Mesenchymal stem cell (in vitro differentiated cells and primary cell): ENCODE data around the gene PRSS12.
"Not testable (repeated sequence)": the region's sequence is repeated elsewhere in the genome, so short reads cannot be mapped to it uniquely, and the experiment has no call there.

ENCODE experiments used
- DNase-seq: peaks from one replicate; pipeline ENCODE4 v3.0.0-alpha.2; 2013
- H2AFZ ChIP-seq: one replicate; pipeline ENCODE4 v1.6.1; 2013; ENCODE audit warnings: low read depth, mild to moderate bottlenecking, control low read depth, inconsistent platforms, low read length, moderate library complexity
- H2AK5ac ChIP-seq: 2 replicates; pipeline ENCODE4 v1.6.1; 2013; ENCODE audit warnings: low read length, moderate library complexity, mild to moderate bottlenecking, inconsistent platforms; ENCODE audit not compliant: severe bottlenecking
- H2BK120ac ChIP-seq: one replicate; pipeline ENCODE4 v1.6.1; 2013; ENCODE audit warnings: low read depth, mild to moderate bottlenecking, inconsistent platforms, low read length, moderate library complexity
- H2BK12ac ChIP-seq, 2 experiments: one replicate each; pipeline ENCODE4 v1.6.1; 2013; ENCODE audit warnings: inconsistent platforms in 2 of 2, low read length in 2 of 2, mild to moderate bottlenecking in 2 of 2, moderate library complexity in 2 of 2, control low read depth in 1 of 2
- H2BK15ac ChIP-seq: one replicate; pipeline ENCODE4 v1.6.1; 2013; ENCODE audit warnings: mild to moderate bottlenecking, low read depth, inconsistent platforms; ENCODE audit not compliant: poor library complexity, severe bottlenecking
- H2BK5ac ChIP-seq: 2 replicates; pipeline ENCODE4 v1.6.1; 2013; ENCODE audit warnings: low read depth, mild to moderate bottlenecking, low read length, control low read depth, inconsistent platforms; ENCODE audit not compliant: poor library complexity, severe bottlenecking
- H3K14ac ChIP-seq, 2 experiments: one replicate each; pipeline ENCODE4 v1.6.1; 2013; ENCODE audit warnings: inconsistent platforms in 2 of 2, low read length in 2 of 2, control low read depth in 1 of 2, mild to moderate bottlenecking in 1 of 2, moderate library complexity in 1 of 2
- H3K18ac ChIP-seq, 2 experiments: one replicate each; pipeline ENCODE4 v1.6.1; 2013; ENCODE audit warnings: inconsistent platforms in 2 of 2, low read length in 2 of 2, control low read depth in 1 of 2, low read depth in 1 of 2, mild to moderate bottlenecking in 1 of 2
- H3K23ac ChIP-seq, 2 experiments: one replicate each; pipeline ENCODE4 v1.6.1; 2013; ENCODE audit warnings: inconsistent platforms in 2 of 2, low read length in 2 of 2, mild to moderate bottlenecking in 2 of 2, moderate library complexity in 2 of 2, control low read depth in 1 of 2
- H3K27ac ChIP-seq: 2 replicates; pipeline ENCODE4 v1.5.1; 2013; ENCODE audit warnings: mild to moderate bottlenecking, moderate library complexity, low read length, control low read depth, inconsistent platforms; ENCODE audit not compliant: poor library complexity, severe bottlenecking
- H3K27me3 ChIP-seq, 2 experiments: 2 replicates each; pipeline versions ENCODE4 v1.6.1 to v1.7.0; 2013; ENCODE audit warnings: low read length in 2 of 2, mild to moderate bottlenecking in 2 of 2, moderate library complexity in 2 of 2, control low read depth in 1 of 2, inconsistent platforms in 1 of 2; ENCODE audit not compliant: control insufficient read depth in 1 of 2, insufficient read depth in 1 of 2
- H3K36me3 ChIP-seq, 2 experiments: 2 replicates each; pipeline versions ENCODE4 v1.6.1 to v1.7.0; 2013; ENCODE audit warnings: low read length in 2 of 2, control low read depth in 1 of 2, inconsistent platforms in 1 of 2, low read depth in 1 of 2, mild to moderate bottlenecking in 1 of 2; ENCODE audit not compliant: insufficient read depth in 2 of 2, control insufficient read depth in 1 of 2
- H3K4ac ChIP-seq, 2 experiments: one replicate each; pipeline ENCODE4 v1.6.1; 2013; ENCODE audit warnings: inconsistent platforms in 2 of 2, low read length in 2 of 2, mild to moderate bottlenecking in 2 of 2, moderate library complexity in 2 of 2, control low read depth in 1 of 2, low read depth in 1 of 2
- H3K4me1 ChIP-seq: 2 replicates; pipeline ENCODE4 v1.6.1; 2013; ENCODE audit warnings: low read depth, low read length, control low read depth; ENCODE audit not compliant: control insufficient read depth, insufficient read depth
- H3K4me2 ChIP-seq: 2 replicates; pipeline ENCODE4 v1.6.1; 2013; ENCODE audit warnings: low read length, mild to moderate bottlenecking, inconsistent platforms; ENCODE audit not compliant: poor library complexity, severe bottlenecking
- H3K4me3 ChIP-seq, 2 experiments: 2 replicates each; pipeline versions ENCODE4 v1.5.1 to v1.7.0; 2013; ENCODE audit warnings: low read length in 2 of 2, mild to moderate bottlenecking in 2 of 2, control low read depth in 1 of 2, low read depth in 1 of 2; ENCODE audit not compliant: insufficient read depth in 1 of 2
- H3K79me1 ChIP-seq: replicated peaks from 2 replicates; pipeline ENCODE4 v1.6.1; 2013; ENCODE audit warnings: mild to moderate bottlenecking, control low read depth, low read length, inconsistent platforms; ENCODE audit not compliant: poor library complexity, severe bottlenecking
- H3K9ac ChIP-seq: 2 replicates; pipeline ENCODE4 v1.7.0; 2013; ENCODE audit warnings: mild to moderate bottlenecking, low read length, moderate library complexity
- H3K9me3 ChIP-seq: 2 replicates; pipeline ENCODE4 v1.7.0; 2013; ENCODE audit warnings: mild to moderate bottlenecking, low read length; ENCODE audit not compliant: control insufficient read depth
- H4K8ac ChIP-seq: one replicate; pipeline ENCODE4 v1.6.1; 2013; ENCODE audit warnings: inconsistent platforms, mild to moderate bottlenecking, low read length, moderate library complexity
- H4K91ac ChIP-seq: one replicate; pipeline ENCODE4 v1.6.1; 2013; ENCODE audit warnings: mild to moderate bottlenecking, low read length, inconsistent platforms
- WGBS: methylation state at CpG from one replicate; pipeline ENCODE4 v1.1.7; 2013; ENCODE audit warnings: mixed read lengths; 5-methylcytosine and 5-hydroxymethylcytosine counted together

Gene PRSS12

DNA sequence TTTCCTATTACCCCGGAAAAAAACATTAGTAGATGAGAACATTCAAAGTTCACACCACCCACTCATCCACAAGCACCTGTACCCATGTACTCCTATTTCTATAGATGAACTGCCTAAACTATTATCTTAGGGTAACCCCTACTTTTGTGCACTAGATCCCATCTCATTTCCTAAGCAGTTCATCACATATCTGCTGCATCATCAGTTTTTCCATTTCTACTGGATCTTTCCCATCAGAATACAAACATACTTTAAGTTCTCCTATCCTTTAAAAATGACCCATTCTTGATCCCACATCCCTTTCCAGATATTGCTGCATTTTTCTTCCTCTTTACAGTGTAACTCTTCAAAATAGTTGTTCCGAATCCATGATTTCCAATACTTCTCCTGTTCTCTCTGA, 81.0 kb downstream of the PRSS12 start:
- no peaks in the 10 kb centered on the region for H3K9me3 ChIP-seq
- H3K4me3 ChIP-seq, result no peak overlapping the region
- H3K27ac ChIP-seq, result no peak overlapping the region
- no peaks in the 10 kb centered on the region for H3K4me1 ChIP-seq
- no peak overlapping the region for H4K91ac ChIP-seq
- H3K23ac ChIP-seq, result no peak overlapping the region
- no peaks in the 10 kb centered on the region for H3K79me1 ChIP-seq
- no peak overlapping the region for H2AK5ac ChIP-seq
- H2BK5ac ChIP-seq, result no peak overlapping the region
- H3K14ac ChIP-seq, result no peak overlapping the region
- no peak overlapping the region for H3K18ac ChIP-seq
- H2BK120ac ChIP-seq, result no peak overlapping the region
- no peak overlapping the region for H2BK12ac ChIP-seq
- WGBS, result 96% methylated on average over 2 of the region's 2 CpGs
- H3K9ac ChIP-seq, result no peak overlapping the region
- no peak overlapping the region for H2BK15ac ChIP-seq
- H2AFZ ChIP-seq, result no peak overlapping the region
- DNase-seq, result no peak
- no peak overlapping the region for H4K8ac ChIP-seq
- no peak overlapping the region for H3K4ac ChIP-seq
- H3K4me2 ChIP-seq, result no peak overlapping the region
- no peaks in the 10 kb centered on the region for H3K36me3 ChIP-seq
- H3K27me3 ChIP-seq, result peaks cover 0 to 24% of the 10 kb centered on the region in 2 experiments

DNA sequence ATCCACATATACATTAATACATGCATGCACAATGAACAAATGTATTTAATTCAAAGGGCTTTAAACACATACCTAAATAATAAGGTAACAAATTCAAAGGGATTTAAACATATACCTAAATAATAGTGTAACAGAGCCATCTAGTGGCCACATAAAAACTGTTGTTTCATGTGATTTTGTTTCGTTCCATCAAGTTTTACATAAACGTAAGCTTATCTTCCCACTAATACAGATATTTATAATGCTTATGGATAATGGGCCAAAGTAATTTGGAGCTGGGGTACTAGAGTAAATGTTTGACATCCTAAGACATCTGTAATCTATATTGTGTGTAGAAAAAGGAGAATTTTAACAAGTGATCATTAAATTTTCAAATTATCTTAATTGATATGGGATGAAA, 82.3 kb downstream of the PRSS12 start:
- peak; percentile 65 for DNase-seq
- no peak overlapping the region for H3K4ac ChIP-seq
- H2BK12ac ChIP-seq, result no peak overlapping the region
- no peak overlapping the region for H3K9ac ChIP-seq
- H3K27ac ChIP-seq, result no peak overlapping the region
- no peak overlapping the region for H3K14ac ChIP-seq
- H3K36me3 ChIP-seq, result peaks cover 0 to 3% of the 10 kb centered on the region in 2 experiments
- WGBS, result no CpG with 5 or more reads among the region's 2 CpGs
- no peak overlapping the region for H4K8ac ChIP-seq
- no peak overlapping the region for H4K91ac ChIP-seq
- H2BK120ac ChIP-seq, result no peak overlapping the region
- no peak overlapping the region for H2BK15ac ChIP-seq
- no peak overlapping the region for H3K23ac ChIP-seq
- peaks cover 0 to 24% of the 10 kb centered on the region in 2 experiments for H3K27me3 ChIP-seq
- no peak overlapping the region for H3K4me2 ChIP-seq
- no peak overlapping the region for H3K18ac ChIP-seq
- H3K4me1 ChIP-seq, result no peaks in the 10 kb centered on the region
- H2AFZ ChIP-seq, result no peak overlapping the region
- H3K79me1 ChIP-seq, result no peaks in the 10 kb centered on the region
- H2AK5ac ChIP-seq, result no peak overlapping the region
- H3K4me3 ChIP-seq, result no peak overlapping the region
- H2BK5ac ChIP-seq, result no peak overlapping the region
- H3K9me3 ChIP-seq, result no peaks in the 10 kb centered on the region

DNA sequence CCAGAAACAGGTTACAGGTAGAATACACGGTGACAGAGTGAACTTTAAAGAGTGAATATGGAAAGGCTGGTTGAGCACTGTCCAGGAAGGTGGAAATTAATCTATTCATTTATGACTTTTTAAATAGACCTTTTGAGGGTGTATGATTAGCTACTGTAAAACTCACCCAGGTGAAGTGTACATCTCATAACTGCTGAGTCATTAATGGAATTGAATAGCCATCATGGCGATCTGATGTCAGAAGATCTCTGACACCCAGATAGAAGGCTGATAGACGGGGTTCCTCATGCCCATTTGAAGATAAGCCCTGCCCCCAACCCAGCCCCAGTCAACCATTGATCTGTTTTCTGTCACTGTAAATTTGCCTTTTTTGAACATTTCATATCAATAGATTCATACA, 84.0 kb downstream of the PRSS12 start:
- Histone ChIP-seq H2BK15ac (no peak overlapping the region), H3K4me2 (no peak overlapping the region), H3K36me3 (peaks cover 0 to 3% of the 10 kb centered on the region in 2 experiments), H3K9ac (no peak overlapping the region), H3K9me3 (no peaks in the 10 kb centered on the region), H3K18ac (no peak overlapping the region), H3K4me1 (no peaks in the 10 kb centered on the region), H3K23ac (no peak overlapping the region), H3K27ac (no peak overlapping the region), H4K8ac (no peak overlapping the region), H2BK5ac (no peak overlapping the region), H3K4ac (no peak overlapping the region), H2BK120ac (no peak overlapping the region), H3K4me3 (no peak overlapping the region), H2AFZ (no peak overlapping the region), H3K27me3 (peaks cover 0 to 22% of the 10 kb centered on the region in 2 experiments), H2AK5ac (no peak overlapping the region), H3K14ac (no peak overlapping the region), H2BK12ac (no peak overlapping the region), H4K91ac (no peak overlapping the region), H3K79me1 (no peaks in the 10 kb centered on the region)
- WGBS, result 89% methylated on average over 3 of the region's 3 CpGs
- no peak for DNase-seq

DNA sequence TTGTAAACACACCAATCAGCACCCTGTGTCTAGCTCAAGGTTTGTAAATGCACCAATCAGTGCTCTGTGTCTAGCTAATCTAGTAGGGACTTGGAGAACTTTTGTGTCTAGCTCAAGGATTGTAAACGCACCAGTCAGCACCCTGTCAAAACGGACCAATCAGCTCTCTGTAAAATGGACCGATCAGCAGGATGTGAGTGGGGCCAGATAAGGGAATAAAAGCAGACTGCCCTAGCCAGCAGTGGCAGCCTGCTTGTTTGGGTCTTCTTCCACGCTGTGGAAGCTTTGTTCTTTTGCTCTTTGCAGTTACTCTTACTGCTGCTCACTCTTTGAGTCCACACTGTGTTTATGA, 86.7 kb downstream of the PRSS12 start:
- not testable (repeated sequence) for H3K4me3 ChIP-seq, H3K14ac ChIP-seq, H2BK15ac ChIP-seq, H2AK5ac ChIP-seq, H3K36me3 ChIP-seq, H2AFZ ChIP-seq, H3K9ac ChIP-seq, H3K18ac ChIP-seq, H3K4me1 ChIP-seq, H2BK12ac ChIP-seq, H3K79me1 ChIP-seq, DNase-seq, H3K23ac ChIP-seq, H3K9me3 ChIP-seq, H3K4me2 ChIP-seq, H3K27me3 ChIP-seq, H3K27ac ChIP-seq, H2BK120ac ChIP-seq, H4K91ac ChIP-seq, H3K4ac ChIP-seq, H2BK5ac ChIP-seq, H4K8ac ChIP-seq
- 93% methylated on average over 4 of the region's 4 CpGs for WGBS
